ENCODE measurements around the gene CSMD2.

CSMD2 gene

DNA sequence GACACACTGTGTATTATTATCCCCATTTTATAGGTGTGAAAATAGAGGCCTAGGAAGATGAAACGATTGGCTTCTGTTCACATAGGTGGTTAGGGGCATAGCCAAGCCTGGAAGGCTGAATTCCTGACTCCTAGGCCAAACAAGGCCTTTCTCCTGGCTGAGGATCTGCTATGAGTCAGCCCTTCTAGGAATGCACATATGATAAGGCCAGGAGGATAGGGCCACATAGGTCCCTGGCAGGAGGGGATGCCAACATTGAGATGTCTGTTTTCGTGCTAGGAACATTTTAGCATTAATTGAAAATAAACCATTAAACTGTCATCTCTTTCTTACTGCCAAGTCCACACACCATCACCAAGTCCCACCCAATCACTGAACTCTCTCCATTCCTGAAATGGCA lies 9.2 kb downstream of the CSMD2 start:
- DNase-seq (ENCODE audit: low spot score) = no peak

DNA sequence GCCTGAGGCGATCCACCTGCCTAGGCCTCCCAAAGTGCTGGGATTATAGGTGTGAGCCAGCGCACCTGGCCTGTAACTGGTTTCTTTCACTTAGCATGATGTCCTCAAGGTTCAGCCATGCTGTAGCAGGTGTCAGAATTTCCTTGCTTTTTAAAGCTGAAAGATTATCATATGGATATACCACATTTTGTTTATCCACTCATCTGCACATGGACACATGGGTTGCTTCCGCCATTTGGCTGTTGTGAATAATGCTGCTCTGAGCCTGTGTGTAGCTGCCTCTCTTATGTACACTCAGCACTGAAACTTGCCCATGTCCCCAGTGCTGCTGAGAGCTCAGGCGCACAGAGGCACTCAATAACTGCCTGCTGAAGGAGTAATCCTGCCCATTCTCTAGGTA lies 11.8 kb downstream of the CSMD2 start:
- DNase-seq (ENCODE audit: low spot score) = no peak

DNA sequence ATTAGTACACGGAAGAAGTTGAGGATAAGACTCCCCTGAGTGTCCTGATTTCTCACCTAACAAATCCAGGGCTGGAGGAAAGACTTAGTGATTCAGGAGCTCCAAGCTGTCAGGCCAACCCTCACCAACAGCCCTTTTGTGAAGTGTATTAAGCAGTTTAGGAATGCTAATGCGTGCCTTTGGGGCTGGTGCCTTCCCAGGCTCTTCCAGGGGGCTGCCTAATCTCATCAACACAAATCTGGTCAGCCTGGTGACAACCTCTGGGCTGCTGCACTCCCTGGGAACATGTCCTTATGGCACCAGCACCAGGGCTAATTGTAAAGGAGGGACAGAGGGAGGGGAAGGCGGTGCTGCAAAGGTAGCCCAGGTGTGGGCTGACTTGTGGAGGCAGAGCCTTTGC lies 15.5 kb downstream of the CSMD2 start:
- DNase-seq (ENCODE audit: low spot score) = no peak

- DNase-seq (ENCODE audit: low spot score) = no peak
Observed at GRCh38 chr1:34147301-34147700, 17.7 kb downstream of the CSMD2 start.

- no peak for DNase-seq (ENCODE audit: low spot score)
Observed at GRCh38 chr1:34144766-34145165, 20.3 kb downstream of the CSMD2 start.

- no peak for DNase-seq (ENCODE audit: low spot score)
Observed at GRCh38 chr1:34143975-34144374, 21.1 kb downstream of the CSMD2 start.

GRCh38 chr1:34140011-34140676 lies 24.9 kb downstream of the CSMD2 start:
- DNase-seq (ENCODE audit: low spot score) = no peak

DNA sequence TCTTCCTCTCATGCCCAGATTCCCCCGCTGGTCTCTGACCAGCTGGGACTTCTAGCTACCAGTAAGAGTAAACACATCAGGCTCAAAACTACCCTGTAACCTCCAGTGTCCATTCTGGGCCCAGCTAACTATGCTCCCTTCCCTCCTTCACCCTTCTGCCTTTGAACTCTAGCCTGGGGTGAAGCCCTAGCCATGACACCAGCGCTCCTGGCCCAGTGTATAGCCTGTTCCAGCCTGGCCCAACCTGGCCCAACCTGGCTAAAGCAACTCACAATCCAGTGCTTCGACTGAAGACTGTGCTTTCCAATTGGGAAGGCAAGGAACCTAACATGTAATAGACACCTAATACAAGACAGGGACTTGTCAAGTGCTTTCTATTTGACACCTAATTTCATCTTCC lies 27.6 kb downstream of the CSMD2 start:
- DNase-seq (ENCODE audit: low spot score) = no peak

- DNase-seq (ENCODE audit: low spot score) = no peak
Observed at GRCh38 chr1:34132161-34132420, 32.9 kb downstream of the CSMD2 start.

- no peak for DNase-seq (ENCODE audit: low spot score)
Observed at GRCh38 chr1:34131396-34132160, 33.5 kb downstream of the CSMD2 start.

- no peak for DNase-seq (ENCODE audit: low spot score)
Observed at GRCh38 chr1:34130306-34130705, 34.7 kb downstream of the CSMD2 start.

DNA sequence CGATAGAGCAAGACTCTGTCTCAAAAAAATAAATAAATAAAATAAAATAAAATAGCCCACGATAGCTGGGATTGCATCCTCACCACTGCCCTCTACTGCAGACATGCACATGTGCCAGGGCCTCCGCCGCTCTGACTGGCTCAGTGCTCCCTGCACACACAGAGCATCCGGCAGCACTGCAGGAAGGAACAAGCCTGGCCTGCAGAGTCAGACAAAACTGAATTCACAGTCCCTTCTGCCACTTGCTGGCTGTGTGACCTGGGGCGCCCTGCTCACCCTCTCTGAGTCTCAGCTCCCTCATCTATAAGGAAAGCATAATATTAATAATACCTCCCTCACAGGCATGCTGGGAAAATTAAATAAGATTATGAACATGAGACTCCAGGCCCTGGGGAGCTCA lies 35.4 kb downstream of the CSMD2 start:
- DNase-seq (ENCODE audit: low spot score) = no peak

DNA sequence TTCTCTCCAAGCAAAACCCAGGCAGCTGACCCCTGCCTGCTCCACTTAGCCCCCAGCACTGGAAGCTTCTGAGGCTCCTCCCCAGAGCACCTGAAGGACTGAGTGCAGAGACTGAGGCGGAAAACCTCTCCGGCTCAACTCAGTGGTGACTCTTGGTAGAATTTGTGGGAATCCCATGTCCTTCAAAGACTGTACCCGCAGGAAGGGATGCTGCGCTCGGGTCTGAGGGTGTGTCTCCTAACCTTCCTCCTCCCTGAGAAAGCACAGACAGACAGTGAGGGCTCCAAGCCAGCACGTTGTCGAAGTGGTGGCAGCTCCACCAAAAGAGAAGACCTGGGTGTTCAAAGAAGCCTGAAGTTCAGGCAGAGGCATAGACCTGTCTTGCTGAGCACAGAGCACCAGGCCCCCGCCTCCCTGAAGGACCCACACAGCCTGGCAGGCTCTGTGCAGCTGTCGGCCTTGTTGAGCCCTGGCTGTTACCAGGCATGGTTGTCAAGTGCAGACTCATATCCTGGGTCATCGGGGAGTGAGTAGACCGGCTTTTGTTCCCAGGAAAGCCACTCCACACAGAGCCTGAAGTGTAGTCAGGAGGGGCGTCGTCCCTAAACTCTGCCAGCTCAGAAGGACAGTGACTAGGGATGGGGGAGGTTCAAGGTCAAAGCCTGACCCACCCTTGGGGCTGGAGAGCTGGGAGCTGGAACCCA lies 36.7 kb downstream of the CSMD2 start:
- DNase-seq (ENCODE audit: low spot score) = no peak

DNA sequence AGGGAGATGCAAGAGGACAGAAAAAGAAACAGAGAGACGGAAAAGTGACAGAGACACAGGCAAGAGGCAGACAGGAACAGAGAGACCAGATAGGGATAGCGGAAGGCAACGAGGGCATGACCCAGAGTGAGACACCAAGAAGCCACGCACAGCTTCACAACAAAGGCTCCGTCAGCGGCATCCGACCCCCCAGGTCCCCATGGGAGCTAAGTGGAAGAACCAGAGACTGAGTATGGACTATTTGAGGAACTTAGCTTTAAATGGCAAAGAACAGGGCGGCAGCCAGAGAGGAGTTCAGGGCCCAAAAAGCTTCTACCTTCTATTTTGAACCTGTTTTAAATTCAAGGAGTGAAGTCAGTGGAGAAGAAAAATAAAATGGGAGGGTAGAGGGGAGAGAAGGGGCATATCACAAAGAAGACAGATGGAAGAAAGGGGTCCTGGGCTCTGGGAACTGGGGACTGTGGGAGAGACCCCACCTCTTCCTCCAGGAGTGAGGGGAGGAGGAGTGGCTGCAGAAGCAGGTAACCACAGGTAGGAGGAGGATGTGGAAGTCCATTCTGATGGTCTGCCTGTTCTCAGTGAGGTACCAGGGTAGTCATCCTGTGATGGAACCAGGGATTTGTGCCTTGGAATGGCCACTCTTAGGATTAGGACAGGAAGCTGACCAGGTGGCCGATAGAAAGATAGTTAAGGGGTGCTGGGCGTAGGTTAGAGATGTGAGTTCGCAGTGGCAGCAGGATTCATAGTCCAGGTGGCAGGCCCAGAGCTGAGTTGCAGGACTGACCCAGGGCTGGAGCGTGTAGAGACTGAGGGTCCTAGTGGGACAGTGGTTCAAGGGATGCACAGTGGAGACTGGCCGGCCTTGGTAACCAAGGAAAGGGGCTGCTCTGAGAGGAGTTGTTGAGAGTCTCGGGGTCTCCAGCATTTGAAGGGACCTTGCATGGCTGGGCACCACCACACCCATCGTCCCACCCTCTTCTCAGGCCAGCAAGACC lies 37.7 kb downstream of the CSMD2 start:
- no peak for DNase-seq (ENCODE audit: low spot score)

DNA sequence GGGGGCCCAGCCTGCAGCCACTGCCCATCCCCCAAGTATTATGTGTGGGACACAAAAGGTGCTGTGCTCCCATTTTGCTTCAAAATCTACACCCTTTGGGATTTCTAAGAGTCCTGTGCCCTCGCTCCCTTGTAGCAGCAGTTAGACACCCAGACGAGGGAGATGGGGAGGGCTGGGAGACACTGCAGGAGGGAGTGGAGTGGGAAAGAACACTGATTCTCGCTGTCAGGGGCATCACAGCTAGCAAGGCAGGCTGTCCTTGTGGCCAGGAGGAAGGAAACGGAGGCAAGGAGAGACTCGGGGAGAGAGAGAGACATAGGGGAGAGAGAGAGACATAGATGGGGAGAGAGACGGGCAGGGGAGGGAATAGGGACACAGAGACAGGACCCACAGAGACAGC lies 38.5 kb downstream of the CSMD2 start:
- DNase-seq (ENCODE audit: low spot score) = no peak

DNA sequence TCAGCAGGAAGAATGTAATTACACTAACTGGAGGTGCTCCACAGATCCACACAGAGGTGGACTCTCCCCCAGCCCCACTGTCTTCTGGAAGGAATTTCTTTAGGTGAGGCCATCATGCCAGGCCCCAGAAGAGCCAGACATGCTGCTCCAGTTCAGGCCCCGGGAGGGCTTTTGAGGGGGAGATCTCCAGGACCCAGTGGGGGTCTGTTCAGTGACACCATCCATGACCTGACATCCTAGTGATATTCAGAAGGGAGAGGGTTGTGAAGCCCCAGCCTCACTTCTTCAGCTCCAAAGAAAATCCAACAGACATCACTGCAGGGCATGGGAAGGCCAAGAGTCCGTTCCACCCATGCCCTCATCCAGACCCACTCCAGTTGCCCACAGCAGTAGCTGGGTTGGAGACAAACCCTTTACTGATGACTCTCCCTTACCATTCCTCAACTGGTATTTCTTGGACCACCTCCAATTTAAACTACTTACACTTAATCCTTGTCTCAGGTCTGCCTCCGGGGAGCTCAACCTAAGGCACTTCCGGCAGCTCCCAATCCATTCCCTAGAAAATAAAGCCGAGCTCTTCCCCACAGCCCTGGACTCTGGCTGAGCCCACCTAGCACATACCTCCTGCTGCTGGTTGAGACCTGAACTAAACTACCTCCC lies 39.2 kb downstream of the CSMD2 start:
- no peak for DNase-seq (ENCODE audit: low spot score)

DNA sequence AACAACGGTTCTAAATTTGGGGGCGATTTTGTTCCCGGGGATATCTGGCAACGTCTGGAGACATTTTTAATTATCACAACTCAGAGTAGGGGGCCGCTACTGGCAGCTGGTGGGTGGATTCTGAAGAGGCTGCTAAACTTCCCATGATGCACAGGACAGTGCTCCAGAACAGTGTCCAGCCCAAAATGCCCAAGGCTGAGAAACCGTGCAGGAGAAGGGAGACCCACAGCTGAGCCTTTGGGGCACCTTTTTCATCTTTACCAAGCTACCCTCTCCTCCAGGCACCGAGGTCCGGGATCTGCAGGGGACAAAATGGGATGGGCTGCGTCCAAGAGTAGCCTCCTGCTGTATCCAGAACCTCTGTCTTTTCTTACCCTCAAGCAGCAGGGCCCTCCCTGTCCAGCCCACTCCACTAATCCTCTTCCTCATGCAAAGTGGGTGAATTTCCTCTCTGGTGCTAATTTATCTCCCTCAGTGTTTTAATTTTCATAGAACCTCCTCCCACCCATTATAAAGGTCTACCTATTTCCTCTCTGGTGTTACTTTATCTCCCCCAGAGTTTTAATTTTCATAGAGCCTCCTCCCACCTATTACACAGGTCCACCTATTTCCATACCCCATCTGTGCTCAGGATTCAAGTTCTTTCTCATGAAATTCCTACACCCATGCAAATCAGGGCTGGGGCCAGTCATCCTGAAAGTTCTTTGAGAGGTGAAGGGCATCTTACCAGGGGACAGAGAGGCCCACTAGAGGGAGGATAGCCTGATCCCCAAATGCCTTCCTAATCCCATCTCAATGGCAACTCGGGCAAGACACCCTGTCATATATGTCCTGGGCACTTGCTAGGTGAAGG lies 42.7 kb downstream of the CSMD2 start:
- DNase-seq (ENCODE audit: low spot score) = no peak

- DNase-seq (ENCODE audit: low spot score) = no peak
Observed at GRCh38 chr1:34115233-34115632, 49.8 kb downstream of the CSMD2 start.

- no peak for DNase-seq (ENCODE audit: low spot score)
Observed at GRCh38 chr1:34113887-34114286, 51.1 kb downstream of the CSMD2 start.

- no peak for DNase-seq (ENCODE audit: low spot score)
Observed at GRCh38 chr1:34113362-34113761, 51.7 kb downstream of the CSMD2 start.

DNA sequence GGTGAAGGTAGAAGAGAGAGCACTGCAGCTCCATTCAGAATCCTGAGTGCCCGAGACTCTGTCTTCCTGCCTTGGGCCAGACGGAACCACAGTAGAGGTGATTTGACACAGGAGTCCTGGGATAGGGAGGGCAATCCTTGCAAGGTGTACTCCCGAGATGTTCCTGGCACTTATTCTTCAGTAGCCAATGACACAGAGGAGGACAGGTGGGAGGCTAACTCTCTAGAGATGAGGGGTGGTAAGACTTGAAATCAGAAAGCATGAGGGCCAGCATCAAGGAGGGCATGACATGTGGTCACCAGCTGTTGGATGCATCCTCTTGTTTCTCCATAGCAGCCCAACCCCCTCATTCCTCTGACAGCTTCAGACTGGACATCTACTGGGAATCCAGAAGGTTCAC lies 56.3 kb downstream of the CSMD2 start:
- DNase-seq (ENCODE audit: low spot score) = no peak
